GM12878 (cell line): Measurements from ENCODE around the gene KRTAP10-5. TPM values are rescaled to one million over a fixed set of nuclear protein-coding genes. Genes with fewer than 3 reads are reported as not detected.

Experiments
- ATAC-seq: fragments of 200-7000 bp; cut with Tn5 transposase; 3 replicates; pipeline ENCODE4 v1.9.1; 2020; ENCODE audit warnings: mild to moderate bottlenecking, moderate library complexity
- BruUV-seq: library from RNA; stranded (reverse); fragments of 400-500 nt; replicated peaks from 2 replicates; lab custom pipeline; 2021; lab: Mats Ljungman, UMichigan
- CTCF ChIA-PET: fragments of 300-600 bp; sonication (Branson Sonifier 250); formaldehyde crosslinking; extraction: SDS; loops from one replicate; lab custom pipeline; 2021; ENCODE audit warnings: inconsistent platforms; lab: Yijun Ruan, JAX
- POLR2A ChIA-PET: fragments of 350-600 bp; formaldehyde crosslinking; extraction: SDS; loops from one replicate; lab custom pipeline; 2021; ENCODE audit warnings: inconsistent platforms; lab: Charles Lee
- RAD21 ChIA-PET: fragments of 300-600 bp; sonication (Branson Sonifier 250); formaldehyde crosslinking; loops from one replicate; lab custom pipeline; 2023; ENCODE audit warnings: antibody characterized with exemption; ENCODE audit not compliant: unreplicated experiment; lab: Charles Lee
- SMC1A ChIA-PET: fragments of 300-600 bp; sonication (Branson Sonifier 250); formaldehyde crosslinking; loops from one replicate; lab custom pipeline; 2023; ENCODE audit not compliant: unreplicated experiment, uncharacterized antibody; lab: Charles Lee
- DNase-seq: peaks from one replicate; pipeline ENCODE4 v3.0.0-alpha.2; 2011; ENCODE audit warnings: low read depth, low spot score
- FAIRE-seq: peaks from 3 replicates; lab custom pipeline; 2011; peaks lifted over from hg19 to GRCh38; lab: Jason Lieb, UNC
- H2AFZ ChIP-seq: 2 replicates; pipeline ENCODE4 v1.6.0; 2011; ENCODE audit warnings: low read depth, low read length, control low read depth; ENCODE audit not compliant: control insufficient read depth
- H3K27ac ChIP-seq: 2 replicates; pipeline ENCODE4 v1.5.1; 2011; ENCODE audit warnings: control low read depth; ENCODE audit not compliant: control insufficient read depth, insufficient read depth
- H3K27me3 ChIP-seq, 2 experiments: replicated peaks in 1 of 2; 2 replicates each; pipeline versions ENCODE4 v1.6.0 to v1.6.1; 2011; ENCODE audit warnings: low read length in 1 of 2; ENCODE audit not compliant: control insufficient read depth in 2 of 2, insufficient read depth in 2 of 2
- H3K36me3 ChIP-seq, 2 experiments: 2 replicates each; pipeline ENCODE4 v1.5.1; 2011; ENCODE audit warnings: low read length in 1 of 2; ENCODE audit not compliant: control insufficient read depth in 2 of 2, insufficient read depth in 2 of 2
- H3K4me1 ChIP-seq: 2 replicates; pipeline ENCODE4 v1.6.1; 2011; ENCODE audit warnings: mild to moderate bottlenecking, low read length, moderate library complexity, mixed read lengths; ENCODE audit not compliant: control insufficient read depth, insufficient read depth
- H3K4me2 ChIP-seq: 2 replicates; pipeline ENCODE4 v1.6.0; 2011; ENCODE audit warnings: control low read depth; ENCODE audit not compliant: control insufficient read depth, insufficient read depth
- H3K4me3 ChIP-seq: fragments of 200-600 bp; sonication (generic); 2 replicates; pipeline ENCODE4 v1.5.1; 2016
- H3K79me2 ChIP-seq: 2 replicates; pipeline ENCODE4 v1.6.0; 2011; ENCODE audit warnings: low read length; ENCODE audit not compliant: control insufficient read depth, insufficient read depth
- H3K9ac ChIP-seq: 2 replicates; pipeline ENCODE4 v1.8.0; 2011; ENCODE audit warnings: low read length, control low read depth, mixed read lengths; ENCODE audit not compliant: control insufficient read depth, insufficient read depth
- H3K9me3 ChIP-seq: replicated peaks from 3 replicates; pipeline ENCODE4 v1.5.1; 2011; ENCODE audit warnings: mild to moderate bottlenecking, low read length; ENCODE audit not compliant: control insufficient read depth, insufficient read depth
- H4K20me1 ChIP-seq: 2 replicates; pipeline ENCODE4 v1.6.0; 2011; ENCODE audit not compliant: control insufficient read depth, insufficient read depth
- ATF7 ChIP-seq: fragments of 450-650 bp; IDR thresholded peaks from 2 replicates; pipeline ENCODE4 v1.6.1; 2016; ENCODE audit warnings: low read depth, mild to moderate bottlenecking
- DPF2 ChIP-seq: fragments of 450-650 bp; IDR thresholded peaks from 2 replicates; pipeline ENCODE4 v1.6.1; 2017; ENCODE audit warnings: mild to moderate bottlenecking
- E2F4 ChIP-seq: IDR thresholded peaks from 2 replicates; pipeline ENCODE4 v1.6.1; 2012; ENCODE audit warnings: low read depth, low read length, improper control_type of control experiment
- JUNB ChIP-seq: IDR thresholded peaks from 2 replicates; pipeline ENCODE4 v1.6.1; 2016; ENCODE audit warnings: antibody characterized with exemption, mild to moderate bottlenecking
- MLLT1 ChIP-seq: fragments of 450-650 bp; IDR thresholded peaks from 2 replicates; pipeline ENCODE4 v1.6.1; 2016; ENCODE audit warnings: mild to moderate bottlenecking
- MTA2 ChIP-seq: fragments of 450-650 bp; IDR thresholded peaks from 2 replicates; pipeline ENCODE4 v1.6.1; 2016; ENCODE audit warnings: low read depth, mild to moderate bottlenecking, moderate library complexity
- MYC ChIP-seq: IDR thresholded peaks from 2 replicates; pipeline ENCODE4 v1.6.1; 2011; ENCODE audit warnings: mild to moderate bottlenecking, low read length, moderate library complexity, inconsistent platforms; ENCODE audit not compliant: insufficient read depth, insufficient replicate concordance, insufficient read length, severe bottlenecking
- NBN ChIP-seq: fragments of 450-650 bp; IDR thresholded peaks from 2 replicates; pipeline ENCODE4 v1.6.1; 2016
- NFIC ChIP-seq: IDR thresholded peaks from 2 replicates; pipeline ENCODE4 v1.6.1; 2012; ENCODE audit warnings: low read depth, mild to moderate bottlenecking, inconsistent platforms, low read length, moderate library complexity
- RCOR1 ChIP-seq: conservative IDR thresholded peaks from 2 replicates; pipeline ENCODE4 v1.6.1; 2012; ENCODE audit warnings: low read depth, low read length, improper control_type of control experiment
- RUNX3 ChIP-seq: IDR thresholded peaks from 2 replicates; pipeline ENCODE4 v1.6.1; 2012; ENCODE audit warnings: low read length, inconsistent platforms
- TCF7 ChIP-seq: IDR thresholded peaks from 2 replicates; pipeline ENCODE4 v1.6.1; 2014; ENCODE audit warnings: antibody characterized with exemption, borderline replicate concordance
- USF1 ChIP-seq: IDR thresholded peaks from 2 replicates; pipeline ENCODE4 v1.6.1; 2011; ENCODE audit warnings: borderline replicate concordance, low read depth, mild to moderate bottlenecking, moderate library complexity, mixed read lengths, low read length; ENCODE audit not compliant: insufficient read depth; ENCODE audit errors: extremely low read length
- WGBS: methylation state at CpG from one replicate; pipeline ENCODE4 v1.1.6; 2016; ENCODE audit warnings: low lambda C conversion rate; ENCODE audit not compliant: insufficient replicate concordance, insufficient coverage; ENCODE audit errors: missing lambda C conversion rate; 5-methylcytosine and 5-hydroxymethylcytosine counted together
- in situ Hi-C: fragments of 300-500 bp; cut with MboI; formaldehyde crosslinking; loops from 9 replicates; pipeline ENCODE4 v1.14.3; 2018; ENCODE audit warnings: mixed read lengths
- intact Hi-C: fragments of 100-400 bp; cut with micrococcal nuclease; formaldehyde crosslinking; loops from one replicate; pipeline ENCODE4 v1.14.2; 2022; ENCODE audit not compliant: unreplicated experiment
- polyA plus RNA-seq, 11 experiments: library from polyadenylated mRNA; depleted of rRNA in 4 of 11; unstranded in 6 of 11; stranded (reverse) in 5 of 11; fragments of >200 nt; fragmentation: Nextera tagmentation in 4 of 11; fragmentation: Illumina TruSeq in 1 of 11; extraction: Ambion mirVana in 4 of 11; extraction: Trizol in 1 of 11; gene quantifications; 1 replicate in 1 of 11; 2 replicates in 10 of 11; pipeline versions ENCODE4 v1.2.1 to v1.2.3, GENCODE V29; 2011 to 2016; ENCODE audit warnings: inconsistent platforms in 2 of 11, missing spikeins in 2 of 11, low read depth in 1 of 11
- total RNA-seq, 4 experiments: library from RNA; depleted of rRNA in 3 of 4; stranded (reverse); fragments of >200 nt in 3 of 4; fragmentation: Illumina TruSeq in 1 of 4; extraction: Trizol in 1 of 4; gene quantifications; 2 replicates each; pipeline versions ENCODE4 v1.2.1 to v1.2.3, GENCODE V29; 2013 to 2021

KRTAP10-5 gene
- total and polyA plus RNA-seq, 10 of the 15 experiments (the other 5 are each of a cell fraction or from before 2014, with no cell fraction given): not detected

- DNase-seq: no peak
- Histone ChIP-seq H3K9ac (no peak overlapping the region), H3K27ac (no peak overlapping the region), H3K4me2 (peak overlapping the region; percentile 35; the same call in 1 of the 2 replicates), H3K9me3 (no peaks in the 10 kb centered on the region; the same call in 1 of the 3 replicates), H3K79me2 (no peaks in the 10 kb centered on the region), H4K20me1 (no peaks in the 10 kb centered on the region), H3K4me3 (no peak overlapping the region), H3K27me3 (no peaks in the 10 kb centered on the region), H3K36me3 (no peaks in the 10 kb centered on the region), H3K4me1 (no peaks in the 10 kb centered on the region), H2AFZ (peak overlapping the region; percentile 30)
- POLR2A ChIA-PET: no interaction called here
- FAIRE-seq: peak; percentile 72
- RAD21 ChIA-PET: no interaction called here
- BruUV-seq: no TSS peak
- TF ChIP-seq ATF7 (peak; percentile 51), NBN (peak; percentile 36; the same call in 1 of the 2 replicates), DPF2 (0 out of 2 replicates have a peak, but pooled peaks have one; percentile 20), E2F4 (no peak), TCF7 (peak; percentile 61), MTA2 (peak; percentile 37; the same call in 1 of the 2 replicates), USF1 (no peak), RCOR1 (no peak), RUNX3 (peak; percentile 60; the same call in 1 of the 2 replicates), MLLT1 (no peak), MYC (no peak), NFIC (peak; percentile 65; the same call in 1 of the 2 replicates), JUNB (peak; percentile 91)
- 4% methylated on average over 1 of the region's 1 CpG for WGBS
- ATAC-seq: peak; percentile 89
- intact Hi-C loops: no loop called here
- SMC1A ChIA-PET: no interaction called here
- CTCF ChIA-PET: no interaction called here
- in situ Hi-C loops: no loop called here
Observed at GRCh38 chr21:44564886-44565598, 15.4 kb downstream of the KRTAP10-5 start.
